H1 (cell line): ENCODE data around the gene TK1. TPM values are rescaled to one million over a fixed set of nuclear protein-coding genes. Genes with fewer than 3 reads are reported as not detected.

ENCODE experiments used
- CTCF ChIA-PET: fragments of 300-600 bp; sonication (Branson Sonifier 250); formaldehyde crosslinking; loops from one replicate; lab custom pipeline; 2021; ENCODE audit not compliant: partially characterized antibody; lab: Charles Lee
- POLR2A ChIA-PET: fragments of 300-600 bp; sonication (Branson Sonifier 250); formaldehyde crosslinking; loops from one replicate; lab custom pipeline; 2021; ENCODE audit warnings: inconsistent platforms; ENCODE audit not compliant: partially characterized antibody; lab: Charles Lee
- DNase-seq, 2 experiments: peaks; one replicate each; pipeline versions ENCODE4 v3.0.0 to v3.0.0-alpha.2; 2010 to 2022; ENCODE audit warnings: low spot score in 2 of 2, low read depth in 1 of 2, mixed read lengths in 1 of 2
- FAIRE-seq: peaks from 2 replicates; lab custom pipeline; 2011; peaks lifted over from hg19 to GRCh38; lab: Jason Lieb, UNC
- H2AFZ ChIP-seq: 2 replicates; pipeline ENCODE4 v1.8.1; 2012; ENCODE audit warnings: low read length, inconsistent platforms
- H2AK5ac ChIP-seq: 2 replicates; pipeline ENCODE4 v1.6.1; 2013; ENCODE audit warnings: low read depth, low read length
- H2BK120ac ChIP-seq: replicated peaks from 2 replicates; pipeline ENCODE3; 2013; ENCODE audit warnings: low read depth, low read length, inconsistent platforms
- H2BK12ac ChIP-seq: 2 replicates; pipeline ENCODE4 v1.6.1; 2013; ENCODE audit warnings: low read depth, low read length
- H2BK15ac ChIP-seq: 2 replicates; pipeline ENCODE4 v1.6.1; 2013; ENCODE audit warnings: low read length
- H2BK20ac ChIP-seq: 2 replicates; pipeline ENCODE4 v1.6.1; 2013; ENCODE audit warnings: low read length
- H2BK5ac ChIP-seq: 2 replicates; pipeline ENCODE4 v1.6.1; 2013; ENCODE audit warnings: low read depth, low read length
- H3K14ac ChIP-seq: 2 replicates; pipeline ENCODE4 v1.6.1; 2013; ENCODE audit warnings: inconsistent platforms; ENCODE audit not compliant: insufficient read length
- H3K18ac ChIP-seq: 2 replicates; pipeline ENCODE4 v1.6.1; 2013; ENCODE audit warnings: low read length; ENCODE audit errors: extremely low read depth
- H3K23ac ChIP-seq: 2 replicates; pipeline ENCODE4 v1.6.1; 2013; ENCODE audit warnings: inconsistent platforms; ENCODE audit not compliant: insufficient read length
- H3K23me2 ChIP-seq: 2 replicates; pipeline ENCODE4 v1.6.1; 2013; ENCODE audit warnings: low read depth, low read length
- H3K27ac ChIP-seq: 2 replicates; pipeline ENCODE4 v1.6.1; 2011; ENCODE audit warnings: low read depth, low read length, inconsistent platforms
- H3K27me3 ChIP-seq, 4 experiments: replicated peaks in 1 of 4; 1 replicate in 1 of 4; 2 replicates in 3 of 4; pipeline versions ENCODE4 v1.6.1 to v1.8.1; 2011 to 2013; ENCODE audit warnings: low read length in 3 of 4, mild to moderate bottlenecking in 3 of 4, inconsistent platforms in 2 of 4, mixed read lengths in 2 of 4, moderate library complexity in 1 of 4; ENCODE audit not compliant: control insufficient read depth in 3 of 4, insufficient read depth in 3 of 4; ENCODE audit errors: extremely low read depth in 1 of 4
- H3K36me3 ChIP-seq, 4 experiments: 2 replicates each; pipeline versions ENCODE4 v1.6.1 to v1.8.1; 2011 to 2013; ENCODE audit warnings: mild to moderate bottlenecking in 4 of 4, low read length in 3 of 4, moderate library complexity in 2 of 4, control low read depth in 1 of 4, inconsistent platforms in 1 of 4; ENCODE audit not compliant: insufficient read depth in 4 of 4, control insufficient read depth in 2 of 4
- H3K4ac ChIP-seq: replicated peaks from 2 replicates; pipeline ENCODE3; 2013; ENCODE audit warnings: low read length, low read depth, mixed read lengths, inconsistent platforms; ENCODE audit not compliant: insufficient read length
- H3K4me1 ChIP-seq, 4 experiments: replicated peaks in 1 of 4; 1 replicate in 1 of 4; 2 replicates in 3 of 4; pipeline versions ENCODE4 v1.6.1 to v1.8.1; 2011 to 2013; ENCODE audit warnings: low read length in 3 of 4, inconsistent platforms in 2 of 4, mixed read lengths in 1 of 4; ENCODE audit not compliant: insufficient read depth in 4 of 4, control insufficient read depth in 3 of 4
- H3K4me2 ChIP-seq, 2 experiments: 2 replicates each; pipeline versions ENCODE4 v1.6.1 to v1.8.1; 2011 to 2013; ENCODE audit warnings: low read depth in 2 of 2, low read length in 2 of 2, control low read depth in 1 of 2, inconsistent platforms in 1 of 2, mild to moderate bottlenecking in 1 of 2; ENCODE audit not compliant: insufficient read depth in 1 of 2
- H3K4me3 ChIP-seq, 4 experiments: fragments of 200-600, 300-600 bp in 1 of 4; sonication (generic), shearing (Covaris generic), sonication (Bioruptor Twin) in 1 of 4; 2 replicates each; pipeline versions ENCODE4 v1.5.1 to v1.8.1; 2011 to 2016; ENCODE audit warnings: low read length in 4 of 4, low read depth in 3 of 4, control low read depth in 2 of 4, inconsistent platforms in 2 of 4, mild to moderate bottlenecking in 2 of 4, mixed read lengths in 1 of 4, moderate library complexity in 1 of 4; ENCODE audit not compliant: insufficient read depth in 2 of 4; ENCODE audit errors: extremely low read depth in 1 of 4
- H3K56ac ChIP-seq: replicated peaks from 2 replicates; pipeline ENCODE3; 2013; ENCODE audit warnings: low read depth, mild to moderate bottlenecking, mixed read lengths, low read length, inconsistent platforms; ENCODE audit not compliant: insufficient read length
- H3K79me1 ChIP-seq: 2 replicates; pipeline ENCODE4 v1.6.1; 2013; ENCODE audit warnings: low read depth, low read length, control low read depth
- H3K79me2 ChIP-seq, 2 experiments: 2 replicates each; pipeline versions ENCODE4 v1.6.1 to v1.8.1; 2012 to 2013; ENCODE audit warnings: low read length in 2 of 2, mild to moderate bottlenecking in 2 of 2, inconsistent platforms in 1 of 2; ENCODE audit not compliant: insufficient read depth in 2 of 2, control insufficient read depth in 1 of 2
- H3K9ac ChIP-seq, 4 experiments: replicated peaks in 1 of 4; 1 replicate in 1 of 4; 2 replicates in 3 of 4; pipeline versions ENCODE4 v1.6.1 to v1.8.1; 2011 to 2013; ENCODE audit warnings: low read depth in 3 of 4, low read length in 3 of 4, control low read depth in 2 of 4, mild to moderate bottlenecking in 2 of 4, moderate library complexity in 2 of 4, inconsistent platforms in 1 of 4; ENCODE audit errors: extremely low read depth in 1 of 4
- H3K9me3 ChIP-seq, 2 experiments: 2 replicates each; pipeline versions ENCODE4 v1.6.1 to v1.8.1; 2012 to 2013; ENCODE audit warnings: mild to moderate bottlenecking in 2 of 2, moderate library complexity in 2 of 2, control low read depth in 1 of 2, inconsistent platforms in 1 of 2, low read depth in 1 of 2, low read length in 1 of 2, mixed read lengths in 1 of 2; ENCODE audit not compliant: insufficient read depth in 2 of 2
- H4K20me1 ChIP-seq, 2 experiments: replicated peaks in 1 of 2; 2 replicates each; pipeline versions ENCODE3 to v1.8.1; 2011 to 2013; ENCODE audit warnings: inconsistent platforms in 2 of 2, low read length in 2 of 2, mild to moderate bottlenecking in 1 of 2; ENCODE audit not compliant: insufficient read depth in 2 of 2, control insufficient read depth in 1 of 2
- H4K5ac ChIP-seq: 2 replicates; pipeline ENCODE4 v1.6.1; 2013; ENCODE audit warnings: low read length, low read depth, mixed read lengths, inconsistent platforms; ENCODE audit not compliant: insufficient read length
- H4K8ac ChIP-seq: 2 replicates; pipeline ENCODE4 v1.8.0; 2013; ENCODE audit warnings: mild to moderate bottlenecking, moderate library complexity, low read length, inconsistent platforms; ENCODE audit not compliant: insufficient read depth; ENCODE audit errors: extremely low read depth
- H4K91ac ChIP-seq: replicated peaks from 2 replicates; pipeline ENCODE3; 2013; ENCODE audit warnings: low read length, mixed read lengths, inconsistent platforms; ENCODE audit not compliant: insufficient read length
- E2F6 ChIP-seq: IDR thresholded peaks from 2 replicates; pipeline ENCODE4 v1.6.1; 2012; ENCODE audit warnings: inconsistent platforms
- EGR1 ChIP-seq: IDR thresholded peaks from 2 replicates; pipeline ENCODE4 v1.6.1; 2011; ENCODE audit warnings: low read depth, low read length, borderline replicate concordance
- POU5F1 ChIP-seq: IDR thresholded peaks from 2 replicates; pipeline ENCODE4 v1.6.1; 2011; ENCODE audit warnings: low read depth, mild to moderate bottlenecking, low read length, moderate library complexity
- SUZ12 ChIP-seq: fragments of 200-600 bp; sonication (generic); IDR thresholded peaks from 2 replicates; pipeline ENCODE4 v1.6.1; 2012; ENCODE audit warnings: mild to moderate bottlenecking, inconsistent platforms, low read length, moderate library complexity, mixed read lengths
- ZNF274 ChIP-seq: IDR thresholded peaks from 2 replicates; pipeline ENCODE4 v1.7.0; 2012; ENCODE audit warnings: low read length, borderline replicate concordance; ENCODE audit errors: extremely low read depth
- WGBS, 2 experiments: shearing (Covaris generic) in 1 of 2; methylation state at CpG; one replicate each; pipeline versions ENCODE4 v1.1.6 to v1.1.7; 2013 to 2015; ENCODE audit warnings: low lambda C conversion rate in 2 of 2, mixed read lengths in 2 of 2, inconsistent platforms in 1 of 2, low coverage in 1 of 2, missing lambda C conversion rate in 1 of 2; ENCODE audit not compliant: insufficient replicate concordance in 2 of 2, insufficient coverage in 1 of 2, insufficient read length in 1 of 2; ENCODE audit errors: extremely low coverage in 1 of 2, missing lambda C conversion rate in 1 of 2; 5-methylcytosine and 5-hydroxymethylcytosine counted together
- polyA plus RNA-seq, 7 experiments: library from polyadenylated mRNA; depleted of rRNA in 3 of 7; stranded (reverse) in 5 of 7; unstranded in 2 of 7; fragments of >200 nt in 5 of 7; fragments of 200-250 nt in 2 of 7; gene quantifications; 1 replicate in 5 of 7; 2 replicates in 1 of 7; 4 replicates in 1 of 7; pipeline versions ENCODE4 v1.2.1 to v1.2.3, GENCODE V29; 2011 to 2013; ENCODE audit warnings: missing spikeins in 2 of 7, mixed read lengths in 2 of 7
- total RNA-seq: library from RNA; stranded (reverse); fragmentation: NEBNext Ultra II Directional; extraction: Animal tissue kit (Norgen Biotek cat#: 25700); gene quantifications from 2 replicates; pipeline ENCODE4 v1.2.1, GENCODE V29; 2021

TK1 gene
- total and polyA plus RNA-seq, 2 of the 8 experiments (the other 6 are each of a cell fraction or from before 2014, with no cell fraction given) = 66.9 to 147 TPM

GRCh38 chr17:78180508-78180907 is 6.3 kb downstream of the TK1 start:
- no peak overlapping the region for H4K91ac ChIP-seq
- no peak overlapping the region for H2BK120ac ChIP-seq
- no peaks in the 10 kb centered on the region for H3K23me2 ChIP-seq
- no peak overlapping the region for H2BK5ac ChIP-seq
- no peak overlapping the region for H3K4me3 ChIP-seq
- H3K18ac ChIP-seq = no peak overlapping the region
- DNase-seq = no peak
- H2AK5ac ChIP-seq = no peak overlapping the region
- no peak for TF ChIP-seq ZNF274
- no peak for TF ChIP-seq EGR1
- TF ChIP-seq E2F6 = no peak
- no peak for TF ChIP-seq SUZ12
- TF ChIP-seq POU5F1 = no peak
- H3K27me3 ChIP-seq = no peaks in the 10 kb centered on the region; a peak in 1 of 7 replicates
- no peak overlapping the region for H2BK15ac ChIP-seq
- H4K8ac ChIP-seq = no peak overlapping the region
- H3K4me2 ChIP-seq = no peak overlapping the region
- peaks cover 0 to 14% of the 10 kb centered on the region in 2 experiments; a peak in 3 of 4 replicates for H3K79me2 ChIP-seq
- ChIA-PET CTCF (interaction anchor here (1.3 to 10.0 kb wide), 2 partner anchors 39 to 44 kb away, joined by 3 to 87 read pairs; no protein-coding TSS in a partner anchor), POLR2A (interaction anchor here (1.8 to 1.9 kb wide), 2 partner anchors 11 to 53 kb away, joined by 4 to 8 read pairs; no protein-coding TSS in a partner anchor)
- H2BK12ac ChIP-seq = no peak overlapping the region
- H3K9ac ChIP-seq = no peak overlapping the region
- H2BK20ac ChIP-seq = no peak overlapping the region
- no peak overlapping the region for H3K27ac ChIP-seq
- H4K5ac ChIP-seq = no peak overlapping the region
- H3K56ac ChIP-seq = no peak overlapping the region
- peaks cover 0 to 6% (median 3%) of the 10 kb centered on the region in 4 experiments; a peak in 6 of 7 replicates for H3K4me1 ChIP-seq
- peaks cover 27 to 76% (median 52%) of the 10 kb centered on the region in 4 experiments for H3K36me3 ChIP-seq
- H3K4ac ChIP-seq = no peak overlapping the region
- WGBS, 2 experiments = 85% methylated on average over 2 of the region's 2 CpGs; no CpG with 5 or more reads in 1 of the 2 experiments
- H3K23ac ChIP-seq = no peak overlapping the region
- H3K9me3 ChIP-seq = no peaks in the 10 kb centered on the region
- no peak overlapping the region for H3K14ac ChIP-seq
- no peak overlapping the region for H2AFZ ChIP-seq
- H4K20me1 ChIP-seq = peaks cover 9 to 13% of the 10 kb centered on the region in 2 experiments
- no peak for FAIRE-seq
- H3K79me1 ChIP-seq = peaks cover 10% of the 10 kb centered on the region
